ENCODE data around the gene IGFBP1.

Gene IGFBP1

GRCh38 chr7:45909561-45909960 lies 21.3 kb downstream of the IGFBP1 start:
- DNase-seq: no peak

- no peak for DNase-seq
Measured at GRCh38 chr7:45910855-45911254, 22.6 kb downstream of the IGFBP1 start.

GRCh38 chr7:45911311-45911710 lies 23.0 kb downstream of the IGFBP1 start:
- DNase-seq: no peak

GRCh38 chr7:45912972-45913371 lies 24.7 kb downstream of the IGFBP1 start:
- DNase-seq: no peak

- no peak for DNase-seq
Measured at GRCh38 chr7:45914911-45915310, 26.6 kb downstream of the IGFBP1 start.

GRCh38 chr7:45915606-45916005 lies 27.3 kb downstream of the IGFBP1 start:
- no peak for DNase-seq

GRCh38 chr7:45917064-45917463 lies 28.8 kb downstream of the IGFBP1 start:
- DNase-seq: no peak

GRCh38 chr7:45917658-45918057 lies 29.4 kb downstream of the IGFBP1 start:
- DNase-seq: peak; percentile 58 to 73

- DNase-seq: no peak
Measured at GRCh38 chr7:45918556-45918955, 30.3 kb downstream of the IGFBP1 start.

- DNase-seq: no peak
Measured at GRCh38 chr7:45919231-45919784, 31.0 kb downstream of the IGFBP1 start.

- DNase-seq: no peak
Measured at GRCh38 chr7:45919993-45920459, 31.7 kb downstream of the IGFBP1 start.

GRCh38 chr7:45920502-45921380 lies 32.5 kb downstream of the IGFBP1 start, which contains the start of gene IGFBP3:
Gene IGFBP3, minus strand, starts transcription at chr7:45921272. Its CDS starts 132 bp downstream, at chr7:45921140.
- no peak for DNase-seq

GRCh38 chr7:45921381-45921698 lies 33.1 kb downstream of the IGFBP1 start:
- no peak for DNase-seq

GRCh38 chr7:45921699-45922519 lies 33.6 kb downstream of the IGFBP1 start:
- DNase-seq: no peak

- DNase-seq: no peak
Measured at GRCh38 chr7:45922810-45923209, 34.5 kb downstream of the IGFBP1 start.

GRCh38 chr7:45923290-45923689 lies 35.0 kb downstream of the IGFBP1 start:
- peak; percentile 30 to 42 for DNase-seq

GRCh38 chr7:45923818-45924217 lies 35.5 kb downstream of the IGFBP1 start:
- no peak for DNase-seq

- DNase-seq: no peak
Measured at GRCh38 chr7:45924283-45924682, 36.0 kb downstream of the IGFBP1 start.

- DNase-seq: no peak
Measured at GRCh38 chr7:45927721-45928120, 39.4 kb downstream of the IGFBP1 start.

GRCh38 chr7:45930967-45931366 lies 42.7 kb downstream of the IGFBP1 start:
- DNase-seq: no peak

GRCh38 chr7:45937301-45937700 lies 49.0 kb downstream of the IGFBP1 start:
- DNase-seq: no peak

GRCh38 chr7:45937862-45938261 lies 49.6 kb downstream of the IGFBP1 start:
- DNase-seq: no peak

GRCh38 chr7:45938626-45939302 lies 50.5 kb downstream of the IGFBP1 start:
- DNase-seq: no peak
